ENCODE results near the gene P2RX4.

DNA sequence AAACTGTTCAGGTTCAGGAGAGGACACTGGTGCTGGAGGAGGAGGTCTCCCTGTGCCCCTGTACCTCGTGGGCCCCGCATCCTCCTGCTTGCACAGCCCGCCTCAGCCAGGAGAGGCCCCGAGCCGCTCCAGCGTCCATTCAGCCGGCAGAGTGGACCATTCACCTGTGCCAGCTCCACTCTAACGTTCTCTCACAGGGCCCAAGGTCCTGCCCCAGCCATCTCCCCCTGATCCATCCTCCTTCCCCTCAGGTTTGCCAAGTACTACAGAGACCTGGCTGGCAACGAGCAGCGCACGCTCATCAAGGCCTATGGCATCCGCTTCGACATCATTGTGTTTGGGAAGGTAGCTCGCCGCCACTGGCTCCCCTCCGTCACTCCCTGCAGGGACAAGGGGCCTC lies 22.2 kb downstream of the P2RX4 start:
- TF ChIP-seq, protein P1, sequence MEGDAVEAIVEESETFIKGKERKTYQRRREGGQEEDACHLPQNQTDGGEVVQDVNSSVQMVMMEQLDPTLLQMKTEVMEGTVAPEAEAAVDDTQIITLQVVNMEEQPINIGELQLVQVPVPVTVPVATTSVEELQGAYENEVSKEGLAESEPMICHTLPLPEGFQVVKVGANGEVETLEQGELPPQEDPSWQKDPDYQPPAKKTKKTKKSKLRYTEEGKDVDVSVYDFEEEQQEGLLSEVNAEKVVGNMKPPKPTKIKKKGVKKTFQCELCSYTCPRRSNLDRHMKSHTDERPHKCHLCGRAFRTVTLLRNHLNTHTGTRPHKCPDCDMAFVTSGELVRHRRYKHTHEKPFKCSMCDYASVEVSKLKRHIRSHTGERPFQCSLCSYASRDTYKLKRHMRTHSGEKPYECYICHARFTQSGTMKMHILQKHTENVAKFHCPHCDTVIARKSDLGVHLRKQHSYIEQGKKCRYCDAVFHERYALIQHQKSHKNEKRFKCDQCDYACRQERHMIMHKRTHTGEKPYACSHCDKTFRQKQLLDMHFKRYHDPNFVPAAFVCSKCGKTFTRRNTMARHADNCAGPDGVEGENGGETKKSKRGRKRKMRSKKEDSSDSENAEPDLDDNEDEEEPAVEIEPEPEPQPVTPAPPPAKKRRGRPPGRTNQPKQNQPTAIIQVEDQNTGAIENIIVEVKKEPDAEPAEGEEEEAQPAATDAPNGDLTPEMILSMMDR (conservative IDR thresholded peaks at IDR 0.05 in 1 of 2, IDR thresholded peaks at IDR 0.05 in 1 of 2; ENCODE audit: extremely low read depth in 1 of 2, insufficient read depth in 1 of 2, low read depth in 1 of 2, low read length in 2 of 2): no peak
- no peak for TF ChIP-seq EZH2 (IDR thresholded peaks at IDR 0.05; ENCODE audit: borderline replicate concordance, low read length)
